Stimulated activated CD4-positive, alpha-beta T cell treated with anti-CD3 and anti-CD28 coated beads, Interleukin-12 subunit alpha, Interleukin-12 subunit beta, amount 100 ng/mL, for 4 hours (primary cell): Measurements from ENCODE around the gene IVL.

Source experiments
- DNase-seq: peaks from one replicate; pipeline ENCODE4 v3.0.0-alpha.2; 2020

The IVL gene, protein sequence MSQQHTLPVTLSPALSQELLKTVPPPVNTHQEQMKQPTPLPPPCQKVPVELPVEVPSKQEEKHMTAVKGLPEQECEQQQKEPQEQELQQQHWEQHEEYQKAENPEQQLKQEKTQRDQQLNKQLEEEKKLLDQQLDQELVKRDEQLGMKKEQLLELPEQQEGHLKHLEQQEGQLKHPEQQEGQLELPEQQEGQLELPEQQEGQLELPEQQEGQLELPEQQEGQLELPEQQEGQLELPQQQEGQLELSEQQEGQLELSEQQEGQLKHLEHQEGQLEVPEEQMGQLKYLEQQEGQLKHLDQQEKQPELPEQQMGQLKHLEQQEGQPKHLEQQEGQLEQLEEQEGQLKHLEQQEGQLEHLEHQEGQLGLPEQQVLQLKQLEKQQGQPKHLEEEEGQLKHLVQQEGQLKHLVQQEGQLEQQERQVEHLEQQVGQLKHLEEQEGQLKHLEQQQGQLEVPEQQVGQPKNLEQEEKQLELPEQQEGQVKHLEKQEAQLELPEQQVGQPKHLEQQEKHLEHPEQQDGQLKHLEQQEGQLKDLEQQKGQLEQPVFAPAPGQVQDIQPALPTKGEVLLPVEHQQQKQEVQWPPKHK

DNA sequence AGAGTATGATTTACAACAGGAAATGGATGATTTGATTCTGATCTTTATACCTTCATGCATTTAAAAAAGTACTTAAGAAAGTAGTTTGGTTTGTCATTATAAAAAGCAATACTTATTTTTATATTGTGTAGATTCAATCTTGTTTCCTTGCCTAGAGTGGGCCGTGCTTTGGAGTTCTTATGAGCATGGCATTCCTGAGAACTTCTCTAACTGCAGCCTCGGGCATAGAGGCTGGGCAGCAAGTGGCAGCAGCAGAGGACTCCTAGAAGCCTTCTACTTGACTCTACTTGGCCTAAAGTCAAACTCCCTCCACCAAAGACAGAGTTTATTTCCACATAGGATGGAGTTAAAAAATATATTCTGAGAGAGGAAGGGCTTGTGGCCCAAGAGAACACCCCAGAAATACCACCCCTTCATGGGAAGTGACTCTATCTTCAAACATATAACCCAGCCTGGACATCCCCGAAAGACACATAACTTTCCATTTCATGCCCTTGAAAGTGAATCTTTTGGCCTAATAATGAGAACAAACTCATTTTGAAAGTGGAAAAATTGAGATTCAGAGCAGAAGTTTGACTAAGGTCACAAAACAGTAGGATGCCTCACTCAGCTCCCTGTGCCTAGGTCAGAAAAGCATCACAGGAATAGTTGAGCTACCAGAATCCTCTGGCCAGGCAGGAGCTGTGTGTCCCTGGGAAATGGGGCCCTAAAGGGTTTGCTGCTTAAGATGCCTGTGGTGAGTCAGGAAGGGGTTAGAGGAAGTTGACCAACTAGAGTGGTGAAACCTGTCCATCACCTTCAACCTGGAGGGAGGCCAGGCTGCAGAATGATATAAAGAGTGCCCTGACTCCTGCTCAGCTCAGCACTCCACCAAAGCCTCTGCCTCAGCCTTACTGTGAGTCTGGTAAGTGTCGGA is at the start of gene IVL:
TSS of gene IVL (plus strand) at position 861 of the 916 bp plus-strand sequence. CDS start 1,252 bp downstream, outside the sequence.
- DNase-seq = no peak

DNA sequence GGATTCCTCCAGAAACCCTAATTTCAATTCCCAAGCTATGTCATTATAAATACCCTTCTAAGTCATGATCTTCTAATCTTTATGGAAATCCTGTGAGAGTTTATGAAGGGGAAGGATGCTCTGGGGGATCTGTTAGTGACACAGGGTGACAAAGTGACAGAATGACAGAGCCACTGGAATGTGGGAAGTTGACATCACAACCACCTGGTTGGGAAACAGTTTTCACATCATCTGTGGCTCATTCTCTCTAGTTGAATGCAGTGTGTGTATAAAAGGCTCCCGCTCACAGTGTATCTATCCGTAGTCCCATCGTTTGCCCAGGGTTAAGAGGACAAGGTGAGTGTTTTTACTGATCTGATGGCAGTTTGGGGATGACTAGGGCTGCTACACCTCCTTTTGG is 48.6 kb upstream of the IVL start, which contains the start of gene LCE7A:
TSS of gene LCE7A (plus strand) at position 301 of the 400 bp plus-strand sequence. CDS start 702 bp downstream, outside the sequence.
- no peak for DNase-seq

DNA sequence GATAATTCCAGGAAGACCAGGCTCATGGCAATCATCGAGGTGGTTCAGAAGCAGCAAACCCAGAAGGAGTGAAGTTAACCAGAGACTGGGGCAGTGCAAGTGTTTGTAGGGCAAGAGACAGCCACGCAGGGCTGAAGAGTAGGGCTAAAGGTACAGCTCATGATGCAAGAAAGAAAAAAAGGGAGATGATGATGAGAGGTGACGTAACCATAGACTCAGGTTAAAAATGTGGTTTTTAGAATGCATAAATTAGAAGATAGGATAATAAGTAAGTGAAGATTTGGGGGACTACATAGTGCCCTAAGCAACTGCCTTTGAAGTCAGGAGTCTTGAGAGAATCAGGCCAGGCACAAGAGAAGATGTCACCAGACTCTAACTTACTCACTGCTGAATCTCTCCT is 48.2 kb upstream of the IVL start:
- no peak for DNase-seq

DNA sequence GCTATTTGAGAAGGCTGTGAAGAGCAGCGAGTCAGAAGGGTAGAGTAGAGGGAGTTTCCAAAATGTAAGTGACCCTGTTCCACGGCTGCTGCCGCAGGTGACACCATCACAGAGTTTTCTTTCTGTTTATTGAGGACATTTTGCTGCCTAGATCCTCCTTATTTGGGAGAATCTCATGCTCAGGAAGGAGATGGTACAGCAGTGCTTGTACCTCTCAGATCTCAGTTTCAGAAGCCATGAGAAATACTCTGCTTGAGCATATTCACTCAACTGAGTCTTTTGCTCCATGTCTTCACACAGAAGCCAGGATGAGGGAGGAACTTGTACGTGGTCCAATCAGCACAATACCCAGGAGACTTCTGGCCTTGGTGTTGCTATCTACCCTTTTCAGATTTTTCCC is 47.0 kb upstream of the IVL start:
- DNase-seq = no peak

DNA sequence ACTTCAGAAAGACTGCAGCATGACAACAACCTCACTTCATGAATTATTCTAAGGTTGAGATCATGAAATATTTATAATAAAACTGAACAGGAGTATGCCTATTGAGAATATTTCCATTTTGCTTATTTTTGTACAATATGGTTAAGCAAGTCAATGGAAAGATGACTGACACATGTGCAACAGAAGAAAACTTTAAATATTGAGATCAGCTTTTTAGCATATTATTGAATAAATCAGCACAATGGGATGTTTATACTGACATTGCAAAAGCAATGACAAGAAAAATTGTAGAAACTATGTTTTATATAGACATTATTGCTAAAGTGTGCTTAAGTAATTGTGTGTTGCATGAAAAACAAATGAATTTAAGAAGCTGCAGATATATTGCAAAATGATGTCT is 43.9 kb upstream of the IVL start:
- DNase-seq = no peak

DNA sequence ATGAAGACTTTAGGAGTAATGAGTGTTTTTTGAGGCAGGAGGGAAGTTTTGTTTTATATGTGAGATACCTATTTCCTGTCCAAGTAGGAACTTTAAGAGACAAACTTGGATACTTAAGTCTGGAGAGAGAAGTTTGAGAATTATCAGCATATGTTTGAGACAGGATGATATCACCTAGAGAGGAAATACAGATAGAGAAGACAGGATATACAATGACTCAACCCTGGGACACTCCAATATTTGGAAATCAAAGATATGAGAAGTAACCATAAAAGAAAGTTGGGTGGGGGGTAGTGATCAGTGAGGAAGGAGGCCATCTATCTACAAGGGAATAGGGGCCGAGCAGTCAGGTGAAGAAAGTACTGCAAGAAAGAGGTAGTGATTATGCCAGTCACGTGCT is 42.0 kb upstream of the IVL start:
- no peak for DNase-seq

DNA sequence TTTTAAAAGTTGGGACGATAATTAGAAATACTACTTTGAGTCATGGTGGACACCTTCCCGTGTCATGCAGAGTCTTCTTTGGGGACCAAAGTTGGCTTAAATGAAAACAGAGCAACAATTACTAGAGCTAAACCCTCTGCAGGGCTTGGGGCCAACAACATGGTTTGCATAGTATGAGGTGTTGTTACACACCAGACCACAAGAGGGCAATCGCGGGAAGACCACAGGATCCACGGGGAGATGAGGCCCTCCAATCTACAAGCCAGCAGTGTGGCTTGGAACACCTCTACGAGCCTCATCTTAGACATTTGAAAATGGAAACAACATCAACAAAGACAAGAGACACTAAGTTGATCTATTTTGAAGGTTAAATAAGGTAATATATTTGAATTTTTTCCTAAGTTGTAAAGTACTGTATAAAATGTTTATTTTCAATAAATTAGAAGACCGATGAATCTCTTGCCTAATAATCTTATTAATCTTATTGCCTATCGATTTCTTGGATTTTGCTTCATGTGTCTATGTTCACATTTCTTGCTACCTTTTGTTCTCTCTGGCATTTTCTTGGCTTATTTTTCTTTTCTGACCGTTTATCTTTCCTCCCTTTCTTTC is 38.4 kb upstream of the IVL start:
- peak; percentile 44 for DNase-seq

DNA sequence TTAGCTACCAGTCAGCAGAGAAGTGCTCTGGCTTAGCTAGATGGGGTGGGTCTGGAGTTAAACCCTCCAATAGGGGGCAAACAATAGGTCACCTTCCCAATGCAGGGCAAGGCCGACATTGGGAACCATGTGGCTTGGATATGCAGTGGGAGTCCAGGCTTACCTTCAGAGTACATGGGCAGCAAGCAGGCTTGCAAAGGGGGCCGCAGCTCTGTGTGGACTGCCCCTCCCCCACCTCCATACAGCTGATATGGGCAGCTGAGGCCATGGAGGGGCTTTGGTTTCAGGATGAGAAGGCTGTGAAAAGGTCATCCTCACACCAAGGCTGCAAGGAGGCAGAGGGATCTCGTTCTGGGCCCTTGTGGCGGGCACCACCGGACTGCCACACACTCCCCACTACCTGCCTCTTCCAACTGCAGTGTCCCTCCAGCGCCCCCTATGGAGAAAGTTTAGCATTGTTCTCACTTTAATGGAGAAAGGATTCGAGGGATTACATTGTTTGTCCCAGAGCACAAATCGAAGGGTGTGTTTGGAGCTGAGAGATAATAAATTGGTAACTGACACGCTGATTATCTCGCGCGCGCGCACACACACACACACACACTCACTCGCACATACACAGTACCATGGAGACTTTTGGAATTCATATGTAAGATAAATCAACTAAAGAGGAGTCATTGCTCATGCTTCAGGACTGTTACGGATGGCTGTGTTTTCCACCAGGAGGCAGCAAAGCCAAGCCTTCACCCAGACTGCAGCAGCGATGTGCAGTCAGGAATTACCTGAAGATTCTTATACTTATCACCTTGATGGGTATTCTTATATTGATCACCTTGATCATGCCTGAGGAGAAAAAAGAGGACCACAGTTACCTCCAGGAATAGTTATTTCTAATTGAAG is 37.3 kb upstream of the IVL start:
- DNase-seq = no peak

DNA sequence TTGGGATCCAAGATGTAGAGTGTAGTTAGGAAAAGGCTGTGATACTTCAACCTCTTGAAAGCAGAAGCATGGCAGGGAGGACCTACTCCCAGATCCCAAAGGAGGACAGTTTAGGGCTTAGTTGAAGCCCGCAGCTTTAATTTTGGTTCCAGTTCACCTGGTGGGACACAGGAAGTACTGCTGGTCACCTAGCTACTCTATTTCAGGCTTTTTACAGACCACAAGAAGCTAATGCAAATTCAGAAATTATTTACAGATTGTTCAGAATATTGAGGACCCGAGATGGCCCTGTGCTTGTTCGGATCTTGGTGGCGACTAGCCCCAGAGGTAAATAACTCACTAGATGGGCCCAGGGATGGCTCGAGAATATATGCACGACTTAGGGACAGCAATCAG is 36.6 kb upstream of the IVL start:
- DNase-seq = no peak

DNA sequence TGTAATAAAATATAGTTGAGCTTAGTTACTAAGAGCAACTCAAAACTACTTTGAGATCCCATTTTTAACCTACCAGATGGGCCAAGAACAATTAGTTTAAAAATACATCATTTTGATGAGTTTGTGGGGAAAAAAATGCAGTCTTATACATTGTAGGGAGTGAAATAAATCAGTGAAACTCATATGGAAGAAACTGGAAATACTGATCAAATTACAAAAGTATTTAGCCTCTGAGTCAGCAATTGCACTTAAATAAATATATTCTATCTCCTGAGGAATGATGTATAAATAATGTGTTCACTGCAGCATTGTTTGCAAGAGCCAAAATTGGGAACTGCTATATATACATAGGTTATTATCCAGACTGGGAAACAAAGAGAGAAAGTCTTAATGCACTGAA is 34.9 kb upstream of the IVL start:
- DNase-seq = no peak

DNA sequence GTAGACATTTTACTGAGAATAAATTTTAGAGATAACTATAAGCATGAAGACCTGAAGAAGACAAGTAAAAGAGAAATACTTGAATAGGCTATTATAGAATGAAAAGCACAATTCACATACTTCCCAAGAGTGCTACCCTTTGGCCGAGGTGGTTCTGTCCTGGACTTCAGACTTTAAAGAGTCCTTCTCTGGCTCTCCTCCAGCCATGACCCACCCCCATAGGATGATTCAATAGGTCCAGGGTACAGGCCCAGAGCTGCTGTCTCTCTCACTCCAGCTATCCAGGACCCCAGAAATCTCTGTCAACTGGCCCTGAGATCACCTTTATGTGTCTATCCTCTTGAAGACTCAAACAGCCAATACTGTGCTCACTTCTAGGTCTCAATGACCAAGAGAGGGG is 31.5 kb upstream of the IVL start:
- DNase-seq = no peak

DNA sequence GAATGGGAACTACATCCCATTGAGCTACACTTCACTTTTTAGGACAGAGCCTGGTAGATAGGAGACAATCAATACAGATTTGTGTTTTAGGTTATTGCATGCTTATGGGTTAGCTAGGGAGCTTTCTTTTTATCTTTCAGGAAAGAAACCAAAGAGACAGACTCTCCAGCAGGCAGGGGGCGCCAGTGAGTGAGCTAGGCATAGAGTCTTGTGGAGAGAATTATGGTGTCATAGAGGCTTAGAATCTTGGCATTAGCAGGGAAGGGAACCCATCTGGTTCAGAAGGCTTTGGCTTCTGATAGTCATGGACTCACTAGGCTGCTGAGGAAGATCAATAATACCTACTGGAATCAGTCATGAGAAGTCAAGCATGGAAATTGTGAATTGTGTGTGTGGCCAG is 30.3 kb upstream of the IVL start, which contains the start of gene SMCP:
TSS of gene SMCP (plus strand) at position 281 of the 400 bp plus-strand sequence. CDS start 6,101 bp downstream, outside the sequence.
- peak; percentile 13 for DNase-seq

DNA sequence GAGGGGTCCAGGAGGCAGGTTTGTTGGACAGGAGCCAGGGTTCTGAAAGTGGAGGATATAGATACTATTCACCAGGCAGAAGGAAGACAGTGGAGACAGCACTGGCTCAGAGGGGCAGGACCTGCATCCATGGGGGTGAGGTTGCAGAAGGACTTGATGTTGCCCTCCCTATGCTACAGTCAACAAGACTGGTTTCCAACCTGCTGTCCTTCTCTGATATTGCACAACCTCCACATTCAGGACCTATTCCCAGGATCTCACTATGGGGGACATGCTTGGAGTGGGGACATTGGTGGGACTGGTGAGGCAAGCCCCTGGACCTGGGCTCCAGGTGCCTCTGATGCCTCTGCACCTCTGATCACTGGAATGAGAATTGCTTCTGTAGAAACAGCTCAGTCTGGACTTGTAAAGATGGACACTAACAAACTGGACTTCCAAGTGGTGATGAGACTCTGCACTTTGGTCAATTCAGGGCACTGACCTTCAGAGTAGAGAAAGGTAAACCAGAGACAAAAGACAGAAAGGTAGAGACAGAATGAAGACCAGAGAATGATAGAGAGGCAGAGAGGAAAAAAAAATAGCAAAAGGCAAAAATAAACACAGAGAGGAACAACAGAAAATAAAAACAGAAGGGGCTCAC is 28.7 kb upstream of the IVL start:
- no peak for DNase-seq

DNA sequence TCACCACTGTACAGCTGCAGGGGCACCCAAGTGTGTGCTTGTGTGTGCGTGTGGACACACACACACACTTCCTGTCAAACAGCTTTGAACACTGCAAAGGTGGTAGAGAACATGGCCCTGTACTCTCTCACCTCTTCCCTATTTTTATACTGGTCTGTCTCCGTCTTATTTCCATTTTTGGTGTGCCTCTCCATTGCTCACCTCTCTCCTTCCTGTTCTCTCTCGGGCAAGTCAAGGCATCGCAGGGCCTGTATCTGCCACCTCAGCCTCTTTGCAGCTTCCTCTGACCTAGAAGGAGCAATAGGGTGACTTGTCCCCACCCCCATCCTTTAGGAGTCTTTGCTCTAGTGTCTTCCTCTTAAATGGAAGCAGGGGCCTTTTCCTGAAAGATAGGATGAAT is 28.0 kb upstream of the IVL start:
- DNase-seq = no peak

DNA sequence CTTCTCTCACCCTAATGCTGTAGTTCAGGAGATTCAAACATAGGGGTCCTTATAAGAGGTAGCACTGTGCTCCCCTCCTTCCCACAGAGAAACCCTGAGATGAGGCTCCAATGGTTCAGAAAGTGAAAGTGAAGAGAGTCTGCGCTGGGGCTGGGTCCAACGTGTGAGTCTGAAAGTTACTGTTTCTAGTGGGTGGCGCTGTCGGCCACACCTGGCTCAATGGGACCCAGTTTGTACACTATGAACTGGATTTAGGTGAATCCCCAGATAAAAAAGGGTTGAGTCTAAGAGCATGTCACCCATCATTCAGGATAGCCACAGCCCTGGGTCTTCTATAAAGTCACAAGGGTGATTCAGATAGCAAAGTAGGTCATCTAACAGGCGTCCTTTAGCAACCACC is 27.4 kb upstream of the IVL start:
- no peak for DNase-seq

DNA sequence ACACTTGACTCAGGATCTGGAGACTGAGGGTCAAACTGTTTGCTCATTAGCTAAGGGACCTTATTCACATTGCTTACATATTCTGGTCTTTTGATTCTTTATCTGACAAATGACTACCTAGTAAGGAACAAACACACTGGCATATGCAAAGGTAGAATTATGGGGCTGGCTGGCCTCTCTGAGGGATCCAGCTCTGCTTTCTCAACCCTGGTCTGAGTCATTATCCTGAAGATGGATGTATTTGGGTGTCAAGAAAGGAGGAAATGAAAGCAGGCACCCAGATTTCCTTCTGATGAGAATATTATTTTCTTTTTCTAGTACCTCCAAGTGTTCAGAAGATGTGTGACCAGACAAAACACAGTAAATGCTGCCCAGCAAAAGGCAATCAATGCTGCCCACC is 24.3 kb upstream of the IVL start:
- no peak for DNase-seq

DNA sequence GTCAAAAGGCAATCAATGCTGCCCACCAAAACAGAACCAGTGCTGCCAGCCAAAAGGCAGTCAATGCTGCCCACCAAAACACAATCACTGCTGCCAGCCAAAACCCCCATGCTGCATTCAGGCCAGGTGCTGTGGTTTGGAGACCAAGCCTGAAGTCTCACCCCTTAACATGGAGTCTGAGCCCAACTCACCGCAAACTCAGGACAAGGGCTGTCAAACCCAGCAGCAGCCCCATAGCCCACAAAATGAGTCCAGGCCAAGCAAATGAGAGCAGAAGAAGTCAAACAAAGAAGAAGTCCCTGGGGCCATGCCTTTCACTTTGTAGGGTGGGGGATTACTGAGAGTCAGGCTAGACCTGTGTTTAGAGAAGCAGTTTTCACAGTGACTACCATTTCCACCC is 23.8 kb upstream of the IVL start:
- DNase-seq = no peak

DNA sequence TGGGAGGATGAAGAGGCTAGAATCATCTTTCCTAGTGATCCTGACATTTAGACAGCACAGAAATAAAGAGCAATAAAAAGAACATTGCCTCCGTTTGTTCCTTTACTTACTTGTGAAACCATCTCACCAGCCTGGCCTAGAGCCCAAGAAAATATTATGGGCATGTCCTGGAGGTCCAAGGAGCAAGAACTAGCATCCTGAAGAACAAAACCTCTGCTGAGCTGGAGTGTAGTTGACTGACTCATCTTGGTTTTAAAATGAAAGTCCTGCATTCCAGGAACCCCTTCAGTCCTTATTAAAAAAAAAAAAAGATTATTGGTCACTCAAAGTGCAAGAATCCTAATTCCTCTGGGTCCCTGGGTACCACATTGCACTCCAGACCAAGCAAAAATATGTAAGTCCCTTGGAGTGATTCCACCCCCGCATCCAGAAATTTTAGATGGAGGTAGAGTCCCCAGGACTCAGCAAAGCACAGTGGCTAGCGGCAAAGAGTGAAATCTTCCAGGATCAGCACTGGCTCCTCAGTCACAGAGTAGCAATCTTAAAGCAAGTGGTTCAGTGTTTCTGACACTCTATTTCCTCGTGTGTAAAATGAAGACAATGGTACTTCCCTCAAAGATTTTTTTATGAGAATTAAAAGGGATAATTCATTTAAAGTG is 23.3 kb upstream of the IVL start:
- no peak for DNase-seq

DNA sequence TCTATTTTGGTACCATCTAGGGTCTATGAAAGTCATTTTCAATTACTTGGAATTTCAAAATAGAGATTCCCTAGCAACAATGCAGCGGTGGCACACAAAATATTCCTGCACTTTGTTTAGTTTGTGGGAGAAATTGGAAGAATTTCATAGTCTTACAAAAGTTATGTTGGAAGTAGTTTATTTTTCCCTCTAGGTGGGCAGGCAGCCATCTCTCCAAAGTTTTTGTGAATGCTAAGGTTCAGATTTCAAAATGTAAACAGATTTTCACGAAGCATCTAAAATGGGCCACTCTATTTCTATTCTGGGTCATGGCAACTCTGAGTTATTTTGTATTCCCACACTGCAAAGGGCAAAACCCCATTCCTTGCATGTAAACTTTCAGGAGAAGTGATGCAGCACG is 22.3 kb upstream of the IVL start:
- DNase-seq = no peak

DNA sequence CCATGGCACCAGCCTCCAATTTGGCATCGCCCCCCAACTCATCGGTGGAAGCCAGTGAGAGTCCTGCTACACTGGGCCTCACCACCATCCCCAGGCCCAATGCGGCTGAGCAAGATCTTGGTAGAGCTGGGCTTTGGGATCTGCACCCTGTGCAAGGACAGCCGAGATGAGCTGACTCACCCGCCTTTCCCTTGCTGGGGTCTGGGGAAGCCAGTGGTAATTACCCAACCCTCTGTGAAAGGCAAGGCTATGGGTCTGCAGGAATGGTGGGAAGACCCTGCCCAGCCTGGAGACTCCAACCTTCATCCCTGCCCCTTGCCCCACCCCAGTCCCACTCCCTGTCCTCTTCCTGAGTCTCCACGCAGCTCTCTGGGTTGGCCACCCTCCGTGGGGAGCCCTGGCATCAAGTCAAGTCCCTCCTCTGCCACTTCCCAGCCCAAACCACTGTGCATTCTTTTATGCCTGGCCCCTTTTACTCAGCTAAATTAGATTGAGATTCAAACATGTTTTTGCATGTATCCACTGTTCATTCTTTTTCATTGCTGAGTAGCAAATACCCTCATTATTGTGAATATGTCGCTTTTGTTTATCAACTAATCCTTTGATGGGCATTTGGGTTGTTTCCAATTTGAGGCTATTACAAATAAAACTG is 21.5 kb upstream of the IVL start:
- no peak for DNase-seq
